Nephron progenitor cell (in vitro differentiated cells): ENCODE data around the gene NRF1.
"Not testable (repeated sequence)": the region's sequence is repeated elsewhere in the genome, so short reads cannot be mapped to it uniquely, and the experiment has no call there.

Source experiments
- DNase-seq: peaks from one replicate; pipeline ENCODE4 v3.0.0; 2021
- H3K27ac Mint-ChIP-seq: 2 replicates; pipeline ENCODE4 v1.8.0; 2021; ENCODE audit warnings: mild to moderate bottlenecking, moderate library complexity, mixed read lengths
- H3K27me3 Mint-ChIP-seq: 2 replicates; pipeline ENCODE4 v1.8.0; 2021; ENCODE audit warnings: mild to moderate bottlenecking, low read depth, mixed read lengths; ENCODE audit not compliant: poor library complexity
- H3K36me3 Mint-ChIP-seq: 2 replicates; pipeline ENCODE4 v1.8.0; 2021; ENCODE audit warnings: low read depth, mixed read lengths
- H3K4me1 Mint-ChIP-seq: 2 replicates; pipeline ENCODE4 v1.8.0; 2021; ENCODE audit warnings: mixed read lengths
- H3K4me3 Mint-ChIP-seq: 2 replicates; pipeline ENCODE4 v1.8.0; 2021; ENCODE audit warnings: mild to moderate bottlenecking, moderate library complexity, mixed read lengths
- H3K9me3 Mint-ChIP-seq: 2 replicates; pipeline ENCODE4 v1.8.0; 2021; ENCODE audit warnings: mild to moderate bottlenecking, moderate library complexity, mixed read lengths
- CTCF ChIP-seq: fragments of 200-600 bp; sonication (generic); IDR thresholded peaks from 2 replicates; pipeline ENCODE4 v1.5.0; 2021; ENCODE audit warnings: antibody characterized with exemption

NRF1 gene

GRCh38 chr7:129789652-129790051 lies 178.1 kb downstream of the NRF1 start:
- Mint-ChIP-seq H3K4me1 (peaks cover 48% of the 10 kb centered on the region), H3K9me3 (no peaks in the 10 kb centered on the region), H3K27ac (no peak overlapping the region), H3K4me3 (no peak overlapping the region), H3K27me3 (peaks cover 33% of the 10 kb centered on the region), H3K36me3 (no peaks in the 10 kb centered on the region)
- no peak for DNase-seq
- no peak for TF ChIP-seq CTCF

GRCh38 chr7:129790136-129790535 lies 178.6 kb downstream of the NRF1 start:
- DNase-seq: no peak
- peaks cover 28% of the 10 kb centered on the region for H3K27me3 Mint-ChIP-seq
- no peak overlapping the region for H3K4me3 Mint-ChIP-seq
- peaks cover 48% of the 10 kb centered on the region for H3K4me1 Mint-ChIP-seq
- no peaks in the 10 kb centered on the region for H3K9me3 Mint-ChIP-seq
- no peak overlapping the region for H3K27ac Mint-ChIP-seq
- TF ChIP-seq CTCF: no peak
- no peaks in the 10 kb centered on the region for H3K36me3 Mint-ChIP-seq

GRCh38 chr7:129792721-129793120 lies 181.2 kb downstream of the NRF1 start:
- H3K9me3 Mint-ChIP-seq: no peaks in the 10 kb centered on the region
- H3K4me1 Mint-ChIP-seq: peaks cover 37% of the 10 kb centered on the region
- no peaks in the 10 kb centered on the region for H3K36me3 Mint-ChIP-seq
- no peak for TF ChIP-seq CTCF
- peaks cover 6% of the 10 kb centered on the region for H3K27me3 Mint-ChIP-seq
- H3K4me3 Mint-ChIP-seq: no peak overlapping the region
- DNase-seq: no peak
- no peak overlapping the region for H3K27ac Mint-ChIP-seq

GRCh38 chr7:129793506-129794310 lies 182.2 kb downstream of the NRF1 start:
- TF ChIP-seq CTCF: no peak
- Mint-ChIP-seq H3K4me3 (no peak overlapping the region), H3K9me3 (no peaks in the 10 kb centered on the region), H3K27me3 (peaks cover 4% of the 10 kb centered on the region), H3K4me1 (peaks cover 41% of the 10 kb centered on the region), H3K36me3 (no peaks in the 10 kb centered on the region), H3K27ac (no peak overlapping the region)
- DNase-seq: no peak

GRCh38 chr7:129794461-129794860 lies 182.9 kb downstream of the NRF1 start:
- H3K27ac Mint-ChIP-seq, H3K4me3 Mint-ChIP-seq, DNase-seq, H3K36me3 Mint-ChIP-seq, H3K27me3 Mint-ChIP-seq, H3K9me3 Mint-ChIP-seq: not testable (repeated sequence)
- peaks cover 38% of the 10 kb centered on the region for H3K4me1 Mint-ChIP-seq

- TF ChIP-seq CTCF: no peak
- H3K36me3 Mint-ChIP-seq: no peaks in the 10 kb centered on the region
- peaks cover 29% of the 10 kb centered on the region for H3K4me1 Mint-ChIP-seq
Observed at GRCh38 chr7:129796186-129796775, 184.8 kb downstream of the NRF1 start.

More at GRCh38 chr7:129796186-129796775, 184.8 kb downstream of the NRF1 start:
- Mint-ChIP-seq H3K27ac (no peak overlapping the region), H3K27me3 (peaks cover 4% of the 10 kb centered on the region), H3K4me3 (no peak overlapping the region), H3K9me3 (no peaks in the 10 kb centered on the region)
- no peak for DNase-seq
